ENCODE measurements around the gene EFCAB11.
A peak's percentile ranks its signal among the peaks of the same experiment; 100 is the strongest.

Gene EFCAB11

GRCh38 chr14:89956661-89957009, 2.1 kb upstream of the EFCAB11 start:
- DNase-seq (ENCODE audit: low read depth): no peak

GRCh38 chr14:89955745-89956660, 1.5 kb upstream of the EFCAB11 start, which contains the start of gene TDP1:
TSS of gene TDP1 (plus strand) at chr14:89955927. CDS start at chr14:89963115, 7,188 bp downstream.
- DNase-seq (ENCODE audit: low read depth): peak; percentile 91

- DNase-seq (ENCODE audit: low read depth): no peak
These were observed 653 bp upstream of the EFCAB11 start for GRCh38 chr14:89955022-89955744.

GRCh38 chr14:89953602-89954001, 928 bp downstream of the EFCAB11 start:
- DNase-seq (ENCODE audit: low read depth): no peak

- DNase-seq (ENCODE audit: low read depth): no peak
These were observed 2.0 kb downstream of the EFCAB11 start for GRCh38 chr14:89952576-89952975.

GRCh38 chr14:89947344-89947743, 7.2 kb downstream of the EFCAB11 start:
- DNase-seq (ENCODE audit: low read depth): no peak

GRCh38 chr14:89941830-89942377, 12.6 kb downstream of the EFCAB11 start:
- no peak for DNase-seq (ENCODE audit: low read depth)

- DNase-seq (ENCODE audit: low read depth): no peak
These were observed 17.8 kb downstream of the EFCAB11 start for GRCh38 chr14:89936654-89937185.

- DNase-seq (ENCODE audit: low read depth): no peak
These were observed 21.5 kb downstream of the EFCAB11 start for GRCh38 chr14:89933002-89933401.

- DNase-seq (ENCODE audit: low read depth): no peak
These were observed 27.2 kb downstream of the EFCAB11 start for GRCh38 chr14:89927186-89927865.

GRCh38 chr14:89926694-89927093, 27.8 kb downstream of the EFCAB11 start:
- DNase-seq (ENCODE audit: low read depth): peak; percentile 75

- no peak for DNase-seq (ENCODE audit: low read depth)
These were observed 30.3 kb downstream of the EFCAB11 start for GRCh38 chr14:89924268-89924667.

GRCh38 chr14:89922031-89922907, 32.3 kb downstream of the EFCAB11 start:
- peak; percentile 92 for DNase-seq (ENCODE audit: low read depth)

GRCh38 chr14:89921346-89921745, 33.2 kb downstream of the EFCAB11 start:
- DNase-seq (ENCODE audit: low read depth): no peak

GRCh38 chr14:89920056-89920455, 34.5 kb downstream of the EFCAB11 start:
- no peak for DNase-seq (ENCODE audit: low read depth)

- no peak for DNase-seq (ENCODE audit: low read depth)
These were observed 35.8 kb downstream of the EFCAB11 start for GRCh38 chr14:89918721-89919120.

GRCh38 chr14:89915114-89915878, 39.2 kb downstream of the EFCAB11 start:
- DNase-seq (ENCODE audit: low read depth): peak; percentile 70

- DNase-seq (ENCODE audit: low read depth): peak; percentile 99
These were observed 41.8 kb downstream of the EFCAB11 start for GRCh38 chr14:89912667-89913211.

GRCh38 chr14:89912221-89912620, 42.3 kb downstream of the EFCAB11 start:
- DNase-seq (ENCODE audit: low read depth): no peak

All from amniotic epithelial cell (primary cell).